GM06990 (cell line): ENCODE data around the gene VAV3.

Experiments
- DNase-seq: peaks from one replicate; pipeline ENCODE4 v3.0.0-alpha.2; 2011; ENCODE audit not compliant: insufficient read length; ENCODE audit errors: extremely low read depth
- H3K27me3 ChIP-seq: replicated peaks from 2 replicates; pipeline ENCODE4 v1.6.0; 2011; ENCODE audit warnings: low read length; ENCODE audit not compliant: control insufficient read depth, insufficient read depth
- H3K36me3 ChIP-seq: 2 replicates; pipeline ENCODE4 v1.5.1; 2011; ENCODE audit warnings: low read length; ENCODE audit not compliant: control insufficient read depth, insufficient read depth
- H3K4me3 ChIP-seq: replicated peaks from 2 replicates; pipeline ENCODE4 v1.5.1; 2011; ENCODE audit warnings: low read depth, mild to moderate bottlenecking, control low read depth, low read length
- CTCF ChIP-seq: IDR thresholded peaks from 2 replicates; pipeline ENCODE4 v1.5.1; 2011; ENCODE audit warnings: low read length, control low read depth, mild to moderate bottlenecking, inconsistent platforms; ENCODE audit not compliant: insufficient read depth, poor library complexity, severe bottlenecking

VAV3 gene

GRCh38 chr1:107620753-107621152, 344.2 kb downstream of the VAV3 start:
- TF ChIP-seq CTCF, result no peak
- H3K27me3 ChIP-seq, result no peaks in the 10 kb centered on the region
- H3K36me3 ChIP-seq, result no peaks in the 10 kb centered on the region
- H3K4me3 ChIP-seq, result no peak overlapping the region
- peak; percentile 37 for DNase-seq

GRCh38 chr1:107618539-107618938, 346.4 kb downstream of the VAV3 start:
- TF ChIP-seq CTCF, result no peak
- Histone ChIP-seq H3K4me3 (no peak overlapping the region), H3K36me3 (no peaks in the 10 kb centered on the region), H3K27me3 (no peaks in the 10 kb centered on the region)
- no peak for DNase-seq

GRCh38 chr1:107617921-107618320, 347.1 kb downstream of the VAV3 start:
- no peak overlapping the region for H3K4me3 ChIP-seq
- DNase-seq, result no peak
- no peaks in the 10 kb centered on the region for H3K27me3 ChIP-seq
- TF ChIP-seq CTCF, result no peak
- no peaks in the 10 kb centered on the region for H3K36me3 ChIP-seq

- Histone ChIP-seq H3K4me3 (no peak overlapping the region), H3K36me3 (no peaks in the 10 kb centered on the region), H3K27me3 (no peaks in the 10 kb centered on the region)
- TF ChIP-seq CTCF, result no peak
- no peak for DNase-seq
These were observed 347.5 kb downstream of the VAV3 start for GRCh38 chr1:107617456-107617855.

GRCh38 chr1:107609808-107610207, 355.2 kb downstream of the VAV3 start:
- DNase-seq, result no peak
- no peaks in the 10 kb centered on the region for H3K27me3 ChIP-seq
- no peak for TF ChIP-seq CTCF
- no peak overlapping the region for H3K4me3 ChIP-seq
- H3K36me3 ChIP-seq, result no peaks in the 10 kb centered on the region

- no peak for DNase-seq
These were observed 360.2 kb downstream of the VAV3 start for GRCh38 chr1:107604825-107605224.

More at GRCh38 chr1:107604825-107605224, 360.2 kb downstream of the VAV3 start:
- Histone ChIP-seq H3K27me3 (no peaks in the 10 kb centered on the region), H3K4me3 (no peak overlapping the region), H3K36me3 (no peaks in the 10 kb centered on the region)
- TF ChIP-seq CTCF, result no peak
